Effector CD4-positive, alpha-beta T cell (primary cell): ENCODE measurements around the gene UNC5C.

Experiments used
- DNase-seq: peaks from one replicate; pipeline ENCODE4 v3.0.0-alpha.2; 2020

Gene UNC5C

GRCh38 chr4:95256108-95256835 is 292.5 kb downstream of the UNC5C start:
- DNase-seq, result no peak

GRCh38 chr4:95255396-95256107 is 293.2 kb downstream of the UNC5C start:
- no peak for DNase-seq

DNA sequence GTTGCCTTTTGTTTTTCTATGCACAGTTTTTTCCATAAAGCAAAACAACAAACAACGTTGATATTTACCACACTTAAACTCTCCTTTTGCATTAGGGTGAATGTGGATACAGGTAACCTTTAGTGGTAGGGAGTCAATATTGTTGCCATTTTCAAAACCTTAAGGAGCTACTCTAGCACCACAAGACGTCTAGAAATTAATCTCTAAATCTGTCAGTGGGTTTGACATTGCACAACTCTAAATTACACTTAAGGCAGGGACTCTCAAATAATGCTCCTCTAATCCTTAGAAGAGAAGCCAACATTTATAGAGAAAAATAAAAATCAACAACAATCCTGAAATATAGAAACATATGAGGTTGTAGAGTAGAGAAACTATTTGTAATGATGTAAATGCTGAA is 297.2 kb downstream of the UNC5C start:
- DNase-seq, result no peak

GRCh38 chr4:95250544-95251137 is 298.1 kb downstream of the UNC5C start:
- no peak for DNase-seq

DNA sequence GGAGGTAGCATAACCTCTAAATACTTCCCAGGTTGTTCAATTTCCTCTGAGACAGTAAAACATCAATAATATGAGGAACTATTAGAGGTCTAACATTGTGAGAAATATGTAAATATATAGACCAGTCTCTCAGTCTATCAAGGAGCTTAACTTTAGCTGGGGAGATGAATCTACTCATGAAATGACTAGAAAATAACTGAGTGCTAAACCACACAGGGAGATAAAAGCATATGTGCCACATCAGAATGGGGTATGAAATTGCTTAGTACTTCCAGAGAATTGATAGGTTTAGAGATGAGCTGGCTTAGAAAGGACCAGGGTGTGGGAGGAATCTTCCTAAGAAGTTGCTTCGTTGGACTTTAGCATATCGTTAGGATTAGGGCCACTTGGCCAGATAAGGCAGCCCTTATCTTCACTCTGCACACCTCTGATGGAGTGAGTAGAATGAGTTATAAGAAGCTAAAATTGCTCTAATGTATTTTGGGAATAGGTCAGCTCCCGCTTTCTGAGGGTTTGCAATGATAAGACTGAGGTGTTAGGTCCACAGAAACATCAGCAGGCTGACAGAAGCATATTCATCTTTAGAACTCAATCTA is 299.2 kb downstream of the UNC5C start:
- no peak for DNase-seq

- no peak for DNase-seq
Measured at GRCh38 chr4:95248720-95249425, 299.9 kb downstream of the UNC5C start.

DNA sequence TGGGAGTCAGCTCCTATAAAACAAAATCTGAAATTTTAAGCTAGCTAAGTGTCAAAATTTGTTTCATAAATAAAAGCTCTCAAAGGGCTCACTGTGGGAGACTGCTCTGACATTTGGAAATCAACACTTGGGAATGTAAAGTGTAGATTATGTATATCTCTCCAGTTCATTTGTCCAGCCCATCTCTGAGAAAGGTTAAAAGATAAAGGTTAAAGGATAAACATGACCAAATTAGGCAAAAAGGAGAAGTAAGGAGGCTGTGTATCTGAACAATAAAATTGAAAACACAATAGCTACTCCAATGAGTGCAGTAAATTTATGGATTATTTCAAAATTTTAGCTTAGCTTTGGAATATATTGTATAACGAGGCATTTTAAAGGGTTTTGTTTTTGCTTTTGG is 304.9 kb downstream of the UNC5C start:
- no peak for DNase-seq

- DNase-seq, result no peak
Measured at GRCh38 chr4:95238554-95238953, 310.2 kb downstream of the UNC5C start.

DNA sequence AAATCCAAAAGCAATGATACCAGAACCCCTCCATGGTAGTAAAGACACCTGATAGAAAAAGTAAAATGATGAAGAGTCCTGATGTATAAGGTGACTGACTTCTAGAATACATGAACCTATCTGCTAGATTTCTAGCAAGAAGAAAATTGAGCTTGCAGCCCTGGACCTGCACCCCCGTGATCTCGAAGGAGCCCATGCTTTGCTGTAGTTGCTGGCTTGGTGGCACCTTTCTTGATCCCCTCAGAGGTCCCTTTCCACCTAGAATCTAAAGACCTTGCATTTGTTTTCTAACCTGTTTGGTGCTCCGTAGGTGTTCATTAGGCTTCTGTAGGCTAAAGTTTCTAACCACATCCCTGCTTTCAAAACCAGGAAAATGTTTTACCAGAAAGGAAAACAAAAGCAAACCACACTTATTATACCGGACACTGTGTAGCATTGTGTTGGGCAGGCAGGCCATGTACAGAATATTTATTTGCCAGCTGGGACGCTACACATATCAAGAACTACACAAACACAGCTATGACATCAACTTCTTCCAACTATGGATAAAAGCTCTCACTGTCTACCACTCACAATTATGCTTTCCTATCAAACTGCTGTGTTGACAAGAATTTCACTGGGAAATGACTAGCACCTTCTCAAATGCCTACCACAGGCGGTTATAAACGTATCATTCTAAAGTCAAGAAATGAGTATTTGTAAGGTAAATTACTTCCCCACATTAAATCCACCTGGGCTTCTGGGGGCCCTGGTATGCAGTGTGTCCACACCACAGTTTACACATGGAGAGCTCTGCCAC is 316.2 kb downstream of the UNC5C start:
- no peak for DNase-seq

- no peak for DNase-seq
Measured at GRCh38 chr4:95231681-95232080, 317.1 kb downstream of the UNC5C start.

DNA sequence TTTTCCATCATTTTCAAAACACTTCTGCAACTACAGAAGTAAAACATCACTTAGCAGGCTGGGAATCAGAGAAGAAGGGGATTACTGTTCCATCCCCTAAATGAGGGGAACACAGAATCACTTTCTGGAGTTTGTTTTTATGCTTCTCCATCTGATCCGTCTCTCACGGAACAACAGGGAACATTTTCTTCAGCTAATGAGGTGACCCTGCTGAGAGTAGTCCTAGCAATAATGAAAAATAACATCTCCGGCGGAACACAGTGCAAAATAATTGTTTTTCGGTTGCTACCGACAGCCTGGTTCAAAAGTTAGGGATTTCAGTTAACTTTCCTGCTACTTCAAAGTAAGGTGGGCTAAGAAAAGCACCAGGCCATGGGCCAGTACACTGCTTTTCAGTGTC is 322.9 kb downstream of the UNC5C start:
- DNase-seq, result no peak

- DNase-seq, result no peak
Measured at GRCh38 chr4:95224402-95224801, 324.4 kb downstream of the UNC5C start.

DNA sequence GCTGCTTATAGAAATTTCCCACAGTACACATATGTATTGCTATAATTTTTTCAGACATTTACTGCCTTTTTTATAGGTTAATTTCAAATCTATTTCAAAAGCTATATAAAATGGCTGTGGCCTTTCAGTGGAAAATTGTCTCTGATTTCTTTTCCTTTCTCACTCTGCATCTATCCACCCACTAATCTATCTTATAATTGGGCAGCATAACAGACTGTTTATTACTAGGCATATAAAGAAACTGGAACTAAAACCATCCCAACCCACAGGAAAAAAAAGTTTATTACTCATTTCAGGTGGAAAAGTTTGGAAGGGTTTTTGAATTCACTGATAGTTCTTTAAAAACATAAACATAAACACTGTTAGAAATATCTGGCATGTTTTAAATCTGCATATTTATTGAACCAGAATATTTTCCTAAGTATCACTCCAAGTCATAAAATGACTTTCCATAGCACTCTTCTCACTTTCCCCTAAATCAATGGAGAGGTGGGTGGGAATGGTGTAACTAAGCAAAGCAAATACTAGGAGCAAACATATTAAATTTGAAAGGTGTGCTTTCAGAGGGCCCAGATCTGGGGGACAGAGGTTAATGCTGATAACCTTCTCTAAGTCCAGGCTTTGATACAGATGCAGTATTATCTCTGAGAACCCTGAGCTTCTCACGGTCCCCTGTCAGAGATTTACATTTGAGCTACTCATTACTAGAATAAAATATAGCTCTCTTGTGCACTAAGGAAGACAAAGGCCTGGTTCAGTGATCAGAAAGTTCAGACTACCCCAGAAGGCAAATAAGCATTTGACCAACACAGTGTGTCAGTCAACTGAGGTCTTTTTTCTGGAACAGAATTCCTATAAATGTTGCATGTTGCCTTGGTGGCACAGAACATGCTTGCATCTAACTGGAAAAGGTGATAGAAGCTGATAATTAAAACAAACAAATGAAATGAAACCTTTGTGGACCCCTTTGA is 328.3 kb downstream of the UNC5C start:
- no peak for DNase-seq

GRCh38 chr4:95219109-95219508 is 329.7 kb downstream of the UNC5C start:
- DNase-seq, result no peak

GRCh38 chr4:95217197-95217596 is 331.6 kb downstream of the UNC5C start:
- no peak for DNase-seq

DNA sequence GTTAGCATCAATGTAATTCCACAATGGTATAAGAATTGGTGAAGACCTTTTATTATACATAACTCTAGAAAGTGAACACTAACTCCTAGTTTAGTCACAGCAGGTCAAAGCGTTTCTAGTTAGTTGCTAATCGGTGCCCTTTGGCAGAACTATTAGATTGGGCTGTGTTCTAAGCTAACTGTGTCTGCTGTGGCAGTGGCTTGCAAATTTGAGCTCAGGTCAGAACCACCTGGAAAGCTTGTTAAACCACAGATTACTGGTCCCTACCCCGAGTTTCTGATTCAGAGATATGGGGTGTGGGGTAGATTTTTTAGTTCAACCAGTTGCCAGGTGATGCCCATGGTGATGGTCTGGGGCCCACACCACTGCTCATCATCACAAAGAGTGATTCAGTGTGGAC is 332.1 kb downstream of the UNC5C start:
- DNase-seq, result no peak

- no peak for DNase-seq
Measured at GRCh38 chr4:95215991-95216605, 332.7 kb downstream of the UNC5C start.

GRCh38 chr4:95215043-95215442 is 333.7 kb downstream of the UNC5C start:
- no peak for DNase-seq

DNA sequence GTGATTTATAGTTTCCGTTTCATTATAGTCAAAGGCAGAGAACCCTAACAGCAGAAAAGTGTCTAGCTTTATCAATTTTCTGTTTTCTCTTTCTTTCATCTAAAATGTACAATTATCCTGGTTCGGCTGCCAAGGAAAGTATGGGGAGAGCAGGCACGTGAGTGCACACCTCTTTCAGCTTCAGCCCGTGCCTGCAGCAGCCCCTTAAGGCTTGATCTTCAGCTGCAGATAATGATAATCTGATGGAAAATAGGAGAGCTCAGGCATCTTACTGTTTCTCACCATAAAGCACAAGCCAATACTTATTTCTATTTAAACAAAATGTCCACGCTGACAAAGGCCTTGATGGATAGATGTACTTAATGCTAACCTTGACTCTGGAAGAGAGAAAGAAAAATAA is 334.4 kb downstream of the UNC5C start:
- DNase-seq, result no peak

DNA sequence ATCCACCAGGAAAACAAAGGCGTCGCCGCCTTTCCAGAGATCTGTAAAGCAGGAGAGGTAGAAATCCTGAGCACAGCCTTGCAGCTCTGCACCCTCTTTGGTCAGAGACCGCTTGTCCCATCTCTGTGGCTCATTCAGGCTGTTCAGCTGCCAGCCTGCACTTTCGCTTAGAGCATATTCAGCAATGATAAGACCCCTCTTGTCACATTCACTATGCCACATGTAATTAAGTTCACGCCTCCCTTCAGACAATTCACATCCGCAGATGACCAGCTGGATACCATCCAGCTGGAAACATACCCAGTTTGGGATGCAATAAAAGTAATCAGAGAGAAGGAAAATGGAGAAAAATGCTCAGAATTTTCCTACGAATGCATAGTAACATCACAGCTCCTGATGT is 335.4 kb downstream of the UNC5C start:
- no peak for DNase-seq

- no peak for DNase-seq
Measured at GRCh38 chr4:95212692-95213091, 336.1 kb downstream of the UNC5C start.
